Myometrial cell (primary cell): ENCODE data around the gene CETP. TPM values are rescaled to one million over a fixed set of nuclear protein-coding genes. Genes with fewer than 3 reads are reported as not detected.

Experiments used
- total RNA-seq: library from RNA; depleted of rRNA; stranded (reverse); fragments of >200 nt; gene quantifications from 2 replicates; pipeline ENCODE4 v1.2.3, GENCODE V29; 2015

Gene CETP, protein sequence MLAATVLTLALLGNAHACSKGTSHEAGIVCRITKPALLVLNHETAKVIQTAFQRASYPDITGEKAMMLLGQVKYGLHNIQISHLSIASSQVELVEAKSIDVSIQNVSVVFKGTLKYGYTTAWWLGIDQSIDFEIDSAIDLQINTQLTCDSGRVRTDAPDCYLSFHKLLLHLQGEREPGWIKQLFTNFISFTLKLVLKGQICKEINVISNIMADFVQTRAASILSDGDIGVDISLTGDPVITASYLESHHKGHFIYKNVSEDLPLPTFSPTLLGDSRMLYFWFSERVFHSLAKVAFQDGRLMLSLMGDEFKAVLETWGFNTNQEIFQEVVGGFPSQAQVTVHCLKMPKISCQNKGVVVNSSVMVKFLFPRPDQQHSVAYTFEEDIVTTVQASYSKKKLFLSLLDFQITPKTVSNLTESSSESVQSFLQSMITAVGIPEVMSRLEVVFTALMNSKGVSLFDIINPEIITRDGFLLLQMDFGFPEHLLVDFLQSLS
- not detected in 2 replicates for total RNA-seq

DNA sequence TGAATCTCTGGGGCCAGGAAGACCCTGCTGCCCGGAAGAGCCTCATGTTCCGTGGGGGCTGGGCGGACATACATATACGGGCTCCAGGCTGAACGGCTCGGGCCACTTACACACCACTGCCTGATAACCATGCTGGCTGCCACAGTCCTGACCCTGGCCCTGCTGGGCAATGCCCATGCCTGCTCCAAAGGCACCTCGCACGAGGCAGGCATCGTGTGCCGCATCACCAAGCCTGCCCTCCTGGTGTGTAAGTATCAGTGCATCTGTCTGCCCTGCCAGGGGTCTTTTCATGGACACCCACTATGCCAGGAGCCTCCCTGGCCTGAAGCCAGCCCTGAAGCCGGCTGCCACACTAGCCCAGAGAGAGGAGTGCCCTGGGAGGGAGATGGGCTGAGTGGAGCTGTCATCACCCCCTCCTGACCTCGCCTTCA lies at the start of gene CETP:
Gene CETP, plus strand, starts transcription at position 100 of the 431 bp plus-strand sequence. Its CDS starts 30 bp downstream, at position 130.

DNA sequence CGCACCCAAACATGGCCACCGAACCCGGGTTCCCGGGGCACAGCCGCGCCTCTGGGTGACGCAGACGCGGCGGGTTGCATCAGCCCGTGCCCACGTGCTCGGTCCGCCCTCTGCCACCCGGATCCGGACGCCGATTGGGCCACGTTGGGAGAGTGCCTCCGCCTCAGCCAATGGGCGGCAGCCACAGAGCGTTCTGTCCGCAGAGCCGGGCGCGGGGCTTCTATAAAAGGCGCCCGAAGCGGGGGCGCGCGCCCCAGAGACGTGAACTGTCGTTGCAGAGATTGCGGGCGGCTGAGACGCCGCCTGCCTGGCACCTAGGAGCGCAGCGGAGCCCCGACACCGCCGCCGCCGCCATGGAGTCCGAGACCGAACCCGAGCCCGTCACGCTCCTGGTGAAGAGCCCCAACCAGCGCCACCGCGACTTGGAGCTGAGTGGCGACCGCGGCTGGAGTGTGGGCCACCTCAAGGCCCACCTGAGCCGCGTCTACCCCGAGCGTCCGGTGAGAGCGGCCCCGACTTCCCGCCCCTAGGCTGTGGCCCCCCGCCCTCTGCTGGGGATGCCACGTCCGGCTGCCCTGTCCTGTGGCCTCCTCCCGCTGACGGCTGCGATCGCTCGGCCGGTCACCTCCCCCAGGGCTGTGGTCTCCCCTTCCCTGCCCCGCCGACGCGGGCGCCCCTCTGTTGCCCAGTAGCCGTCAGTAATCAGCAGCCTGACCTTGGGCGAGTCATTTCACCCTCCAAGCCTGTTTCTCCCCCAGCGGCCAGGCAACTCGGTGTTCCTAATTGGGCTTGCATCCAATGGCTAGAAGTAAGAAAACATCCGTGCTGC lies 29.6 kb upstream of the CETP start, which contains the start of gene HERPUD1:
Gene HERPUD1, plus strand, starts transcription at position 251 of the 829 bp plus-strand sequence. Its CDS starts 103 bp downstream, at position 354.

DNA sequence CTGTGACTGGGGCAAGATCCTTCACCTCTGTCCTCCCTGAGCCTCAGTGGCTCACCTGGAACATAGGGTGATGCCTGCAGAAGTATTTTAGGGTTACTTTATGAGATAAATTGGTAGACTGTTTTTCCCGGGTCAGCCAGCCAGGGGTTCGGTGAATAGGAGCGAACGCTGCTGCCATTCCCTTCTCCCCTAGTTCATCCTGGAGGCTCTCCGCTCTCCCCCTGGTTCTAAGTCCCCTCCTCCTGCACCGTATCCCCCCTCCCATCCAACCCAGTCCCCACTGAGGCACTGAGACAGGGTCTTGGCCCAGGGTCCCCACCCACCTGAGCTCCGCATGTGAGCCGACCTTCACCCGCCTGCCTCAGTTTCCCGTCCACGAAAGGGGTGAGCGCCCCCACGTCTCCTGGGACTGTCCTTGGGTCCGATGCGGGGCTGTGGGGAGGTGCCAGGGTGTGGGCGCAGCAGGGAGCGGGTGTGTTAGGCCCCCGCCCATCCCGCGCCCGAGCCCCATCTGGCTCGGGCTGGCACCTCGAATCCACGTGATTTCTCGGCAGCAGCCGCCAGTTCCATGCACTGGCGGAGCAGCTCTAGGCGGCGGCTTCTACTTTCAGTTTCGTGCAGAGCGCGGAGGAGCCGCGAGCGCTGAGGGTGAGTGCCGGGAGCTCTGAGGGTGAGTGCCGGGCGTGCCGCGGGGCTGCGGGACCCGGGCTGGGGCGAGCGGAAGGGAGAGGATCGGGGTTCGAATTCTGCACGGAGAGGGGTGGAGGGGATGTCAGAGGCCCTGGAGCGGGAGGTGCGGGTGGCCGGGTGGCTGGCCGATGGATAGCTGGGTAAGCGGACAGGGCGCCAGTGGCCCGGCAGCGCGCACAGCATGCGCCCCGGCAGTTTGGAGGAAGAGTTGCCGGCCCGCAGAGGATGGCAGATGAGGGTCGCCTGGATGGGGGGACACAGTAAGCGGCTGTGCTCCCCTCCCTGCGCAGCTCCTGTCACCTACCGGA lies 27.5 kb downstream of the CETP start, which contains the start of gene NLRC5:
Gene NLRC5, plus strand, starts transcription at position 610 of the 998 bp plus-strand sequence. CDS start 31,156 bp downstream, outside the sequence.

Other genes starting within 250 kb of the CETP start
- 66.5 and 81.6 TPM in 2 replicates for gene NUP93, start 231.8 kb upstream of the CETP start, total RNA-seq
- not detected in 2 replicates for gene SLC12A3, start 96.7 kb upstream of the CETP start, total RNA-seq
- 133 and 180 TPM in 2 replicates for gene HERPUD1, start 29.8 kb upstream of the CETP start, total RNA-seq
- gene NLRC5, start 27.6 kb downstream of the CETP start, total RNA-seq = 13.0 and 13.5 TPM in 2 replicates
- 16.3 and 17.6 TPM in 2 replicates for gene CPNE2, start 130.6 kb downstream of the CETP start, total RNA-seq
- 48.1 and 75.9 TPM in 2 replicates for gene PSME3IP1, start 224.1 kb downstream of the CETP start, total RNA-seq
- 35.4 and 36.6 TPM in 2 replicates for gene RSPRY1, start 224.4 kb downstream of the CETP start, total RNA-seq